NCI-H82 (cell line): Measurements from ENCODE around the gene PAX6.

Source experiments
- DNase-seq: peaks from one replicate; lab custom pipeline; 2025; lab: John Stamatoyannopoulos, UW

The PAX6 gene

DNA sequence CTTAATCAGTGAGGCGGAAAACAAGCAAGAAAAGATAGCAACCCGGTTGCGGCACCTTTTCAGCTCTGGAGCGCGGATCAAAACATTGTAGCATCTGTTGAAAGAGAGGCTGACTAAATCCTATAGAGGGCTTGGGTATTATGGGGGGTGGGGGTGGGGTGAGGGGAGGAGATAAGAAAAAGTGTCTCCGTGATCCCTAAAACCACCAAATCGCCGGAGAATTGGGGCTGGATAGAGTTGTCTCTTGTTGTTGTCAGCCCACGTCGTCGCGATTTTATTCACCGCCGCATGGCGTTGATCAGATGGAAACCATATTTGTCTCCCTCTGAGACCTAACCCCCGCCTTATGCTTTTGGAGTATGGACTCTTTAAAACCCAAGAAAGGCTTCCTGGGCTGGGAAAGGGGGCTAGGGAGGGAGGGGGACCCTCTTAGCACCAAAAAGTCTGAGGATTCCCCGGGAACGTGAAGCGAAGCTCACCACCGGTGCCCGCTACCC lies 13.0 kb downstream of the PAX6 start:
- peak; percentile 80 for DNase-seq

DNA sequence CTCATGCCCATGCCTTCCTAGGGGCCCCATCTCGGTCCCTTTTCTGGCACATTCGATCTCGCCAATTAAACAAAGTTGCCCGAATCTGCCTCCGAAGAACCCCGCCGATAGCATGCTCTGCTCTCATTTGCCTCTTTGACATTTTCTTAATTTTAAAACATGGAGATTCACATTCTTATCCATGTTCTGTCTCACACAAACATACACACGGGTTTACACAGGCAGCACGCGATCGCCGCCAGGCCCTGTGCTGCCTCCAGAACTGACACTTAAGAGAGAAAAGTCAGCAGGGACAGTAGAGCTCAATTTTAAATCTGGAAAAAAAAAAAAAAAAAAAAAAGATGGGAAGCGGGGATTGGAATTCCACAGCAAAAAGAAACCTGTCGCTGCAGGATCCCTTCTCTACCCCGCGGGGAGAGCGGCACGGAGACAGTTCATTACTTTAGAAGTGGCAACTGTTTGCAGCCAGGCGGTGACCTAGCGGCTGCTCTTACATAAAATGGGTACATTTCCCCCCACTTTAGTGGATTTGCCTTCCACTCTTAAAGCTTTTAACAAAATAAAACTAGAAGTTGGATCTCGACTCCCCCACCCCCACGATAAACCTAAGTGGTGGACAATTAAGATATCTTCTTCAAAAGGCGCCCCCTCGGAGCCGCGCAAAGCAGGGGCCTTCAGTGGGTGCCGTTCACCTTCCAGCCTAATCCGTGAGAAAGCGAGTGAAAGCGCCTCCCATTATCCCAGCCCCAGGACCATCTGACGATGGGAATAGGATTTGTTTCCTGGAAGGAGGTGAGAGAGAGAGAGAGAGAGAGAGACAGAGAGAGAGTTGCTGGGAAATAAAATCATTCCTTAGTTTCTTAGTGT lies 13.7 kb downstream of the PAX6 start:
- DNase-seq = peak; percentile 80

DNA sequence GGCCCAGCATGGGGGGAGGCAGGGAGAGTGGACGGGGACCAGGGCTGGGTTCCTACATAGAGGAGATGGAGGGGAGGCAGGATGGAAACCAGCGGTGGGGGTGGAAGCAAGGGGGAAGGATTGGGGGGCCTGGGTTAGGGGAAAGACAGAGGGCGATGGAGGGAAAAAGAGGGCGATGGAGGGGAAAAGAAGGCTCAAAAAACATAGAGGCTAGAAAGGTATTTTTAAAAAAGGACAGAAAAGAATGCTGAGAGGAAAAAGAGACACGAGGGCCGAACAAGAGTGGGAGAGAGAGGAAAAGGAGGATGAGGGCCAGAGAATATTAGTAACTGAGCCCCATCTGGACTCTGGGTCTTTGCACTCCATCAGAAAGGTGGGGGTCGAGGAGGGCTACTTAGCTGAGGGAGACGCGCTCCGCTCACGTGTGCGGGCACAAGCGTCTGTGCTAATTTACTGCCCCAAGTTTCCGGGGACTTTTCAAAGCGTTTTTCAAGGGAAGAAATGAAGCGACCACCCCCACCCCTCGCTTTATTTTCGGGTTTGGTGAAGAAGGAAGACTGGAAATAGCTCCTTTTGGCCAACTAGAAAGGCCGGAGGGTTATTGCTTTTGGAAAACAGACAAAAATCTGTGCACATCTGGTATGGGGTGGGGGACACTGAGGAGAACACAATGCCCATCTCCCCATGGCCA lies 14.5 kb downstream of the PAX6 start:
- peak; percentile 5 for DNase-seq

DNA sequence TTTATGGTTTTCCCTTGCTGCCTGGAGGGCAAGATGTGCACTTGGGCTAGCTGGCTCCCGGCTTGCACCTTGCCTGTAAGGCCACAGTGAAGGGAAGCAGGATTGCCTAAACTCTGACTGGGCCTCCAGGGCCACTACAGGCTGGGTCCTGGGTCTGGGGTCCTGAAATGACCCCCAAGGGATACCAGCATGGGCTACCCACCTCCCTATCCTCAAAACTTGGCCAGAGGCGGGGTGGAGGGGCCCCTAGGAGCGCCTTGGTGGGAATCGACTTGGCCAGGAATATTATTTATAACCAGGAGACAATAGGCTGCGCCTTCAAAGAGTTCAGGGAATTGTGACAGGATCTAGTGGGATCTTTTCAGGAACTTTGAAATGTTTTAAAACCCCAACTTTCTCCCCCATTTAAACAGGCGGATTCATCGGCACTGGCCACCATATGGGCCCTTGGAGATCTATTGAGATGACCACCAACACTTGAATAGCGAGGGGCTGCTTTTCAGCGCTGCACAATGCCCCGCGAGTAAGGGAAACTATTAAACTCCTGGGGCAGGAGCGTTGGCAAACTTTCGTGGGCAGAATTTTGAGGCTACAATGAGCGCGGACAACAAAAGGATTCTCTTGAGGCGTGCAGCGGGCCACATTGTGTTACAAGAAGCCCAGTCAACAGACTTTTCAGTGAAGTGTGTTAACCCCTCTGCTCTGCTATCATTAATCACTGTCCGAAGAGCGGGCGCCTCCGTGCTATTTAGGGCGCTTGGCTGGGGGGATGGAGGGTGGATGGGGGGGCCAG lies 15.2 kb downstream of the PAX6 start:
- DNase-seq = no peak

DNA sequence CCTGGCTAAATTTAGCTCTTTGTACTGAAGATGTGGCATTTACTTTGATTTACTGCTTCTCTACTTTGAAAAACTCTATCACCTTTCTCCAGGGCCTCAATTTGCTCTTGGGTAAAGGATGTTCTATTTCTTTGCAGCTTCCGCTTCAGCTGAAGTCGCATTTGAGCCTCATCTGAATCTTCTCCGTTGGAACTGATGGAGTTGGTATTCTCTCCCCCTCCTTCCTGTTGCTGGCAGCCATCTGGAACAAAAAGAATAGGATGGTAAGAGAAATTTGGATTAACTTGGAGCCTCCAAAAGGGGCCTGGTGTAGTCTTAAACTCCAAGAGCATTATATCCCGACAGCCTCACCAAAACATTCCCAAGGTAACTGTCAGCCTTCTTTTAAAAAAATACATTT lies 16.6 kb downstream of the PAX6 start:
- peak; percentile 14 for DNase-seq

DNA sequence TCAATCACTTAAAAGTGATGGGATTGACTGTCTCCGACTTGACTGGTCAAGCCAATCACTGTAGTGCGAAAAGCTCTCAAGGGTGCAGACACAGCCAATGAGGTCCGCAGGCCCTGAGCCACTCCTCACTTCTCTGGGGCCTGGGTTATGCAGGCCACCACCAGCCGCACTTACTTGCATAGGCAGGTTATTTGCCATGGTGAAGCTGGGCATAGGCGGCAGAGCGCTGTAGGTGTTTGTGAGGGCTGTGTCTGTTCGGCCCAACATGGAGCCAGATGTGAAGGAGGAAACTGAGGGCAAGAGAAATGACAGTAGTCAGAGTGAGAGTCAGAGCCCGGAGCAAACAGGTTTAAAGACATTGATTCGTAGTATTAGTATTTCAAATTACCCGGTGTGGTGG lies 17.9 kb downstream of the PAX6 start:
- DNase-seq = no peak

DNA sequence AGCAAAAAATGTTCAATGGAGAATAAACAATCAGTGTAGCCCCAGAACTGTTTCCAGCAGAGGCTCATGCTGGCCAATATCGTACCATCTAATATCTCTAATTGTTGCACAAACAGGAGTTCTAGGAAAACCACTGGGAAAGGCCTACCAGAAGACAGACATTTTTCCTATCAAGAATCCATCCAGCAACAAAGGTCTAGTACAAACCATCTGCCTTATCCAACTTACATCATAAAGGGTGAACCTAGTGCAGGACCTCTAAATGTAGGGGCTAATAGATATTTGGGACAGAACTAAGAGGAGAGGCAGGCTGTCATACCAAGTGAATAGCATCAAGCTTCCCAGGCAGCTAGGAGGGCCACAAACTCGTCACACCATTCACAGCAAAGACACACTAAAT lies 18.7 kb downstream of the PAX6 start:
- DNase-seq = no peak

DNA sequence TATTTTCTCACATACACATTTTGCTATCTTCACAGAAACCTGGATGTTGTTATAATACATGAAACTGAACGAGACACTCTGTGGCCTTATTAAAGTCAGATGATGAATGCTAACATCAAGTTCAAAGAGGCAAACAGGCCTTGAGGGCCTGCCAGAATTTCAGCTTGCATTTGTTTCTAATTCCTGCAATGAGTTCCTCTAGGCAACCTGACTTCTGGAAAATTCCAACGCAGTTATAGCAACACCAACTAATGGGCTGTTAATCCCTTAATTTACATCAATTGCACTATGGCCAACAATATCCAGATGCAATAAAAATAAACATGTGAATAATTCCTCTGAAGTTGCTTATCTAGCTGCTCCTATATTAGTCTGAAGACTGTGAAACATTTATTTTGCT lies 19.1 kb downstream of the PAX6 start:
- DNase-seq = no peak

DNA sequence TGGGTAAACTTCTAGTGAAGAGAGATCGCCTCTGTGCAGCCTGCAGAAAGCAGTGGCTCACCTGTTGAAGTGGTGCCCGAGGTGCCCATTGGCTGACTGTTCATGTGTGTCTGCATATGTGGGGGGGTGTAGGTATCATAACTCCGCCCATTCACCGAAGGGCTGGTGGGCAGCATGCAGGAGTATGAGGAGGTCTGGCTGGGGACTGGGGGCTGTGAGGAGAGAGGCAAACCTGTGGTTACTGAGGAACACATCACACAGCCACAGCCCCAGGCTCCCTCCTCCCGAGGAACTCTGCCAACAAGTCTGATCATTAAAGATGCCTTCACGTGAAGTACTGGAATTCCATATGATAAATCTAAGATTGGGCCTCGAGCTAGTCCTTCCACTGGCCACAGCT lies 20.5 kb downstream of the PAX6 start:
- DNase-seq = no peak

DNA sequence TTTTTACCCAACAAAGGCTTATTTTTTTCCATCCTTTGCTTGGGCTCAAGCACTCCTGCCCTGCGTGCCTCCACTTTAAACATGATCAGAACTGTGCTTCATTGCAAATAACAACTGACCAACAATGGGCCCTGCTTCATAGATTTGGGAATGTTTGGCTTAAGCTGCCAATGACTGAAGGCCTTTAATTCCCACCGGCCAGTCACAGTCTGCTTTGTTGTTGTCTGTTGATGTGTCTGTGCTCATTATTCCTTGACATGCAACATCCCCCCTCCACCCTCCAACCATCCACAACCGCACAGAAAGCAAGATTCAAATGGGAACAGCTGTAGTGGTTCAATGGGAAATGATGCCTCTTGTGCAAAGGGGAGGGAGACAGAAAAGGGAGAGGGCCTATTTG lies 23.0 kb downstream of the PAX6 start:
- no peak for DNase-seq

DNA sequence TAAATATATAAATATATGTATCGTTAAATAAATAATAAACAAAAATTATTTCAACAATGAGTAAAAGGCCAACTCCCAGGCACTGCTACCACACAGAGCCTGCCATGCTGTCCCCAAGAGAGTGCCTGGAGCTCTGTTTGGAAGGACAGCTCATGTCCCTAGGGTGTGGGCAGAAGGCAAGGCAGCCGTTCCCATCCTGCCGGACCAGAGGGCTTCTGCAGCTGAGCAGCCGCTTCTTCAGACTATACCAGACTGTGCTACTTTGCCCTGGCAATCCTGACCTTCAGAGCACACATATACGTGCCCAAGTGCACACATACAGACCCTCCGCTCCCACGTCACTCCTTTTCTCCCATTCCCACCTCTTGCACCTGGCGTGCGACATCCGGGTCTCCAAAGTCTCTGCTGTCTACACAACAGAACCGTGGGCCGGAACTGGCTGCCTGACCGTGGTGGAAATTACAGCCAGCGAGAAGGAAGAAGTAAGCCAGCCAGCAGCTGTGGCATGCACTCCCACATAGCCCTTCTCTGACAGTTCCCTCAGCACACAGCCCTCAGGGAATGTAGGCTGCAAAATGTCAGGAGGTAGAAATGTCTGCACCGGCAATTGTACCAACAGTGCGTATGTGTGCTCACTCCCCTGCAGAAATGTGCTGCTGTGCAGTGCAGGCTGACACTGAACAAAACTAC lies 24.0 kb downstream of the PAX6 start:
- no peak for DNase-seq

DNA sequence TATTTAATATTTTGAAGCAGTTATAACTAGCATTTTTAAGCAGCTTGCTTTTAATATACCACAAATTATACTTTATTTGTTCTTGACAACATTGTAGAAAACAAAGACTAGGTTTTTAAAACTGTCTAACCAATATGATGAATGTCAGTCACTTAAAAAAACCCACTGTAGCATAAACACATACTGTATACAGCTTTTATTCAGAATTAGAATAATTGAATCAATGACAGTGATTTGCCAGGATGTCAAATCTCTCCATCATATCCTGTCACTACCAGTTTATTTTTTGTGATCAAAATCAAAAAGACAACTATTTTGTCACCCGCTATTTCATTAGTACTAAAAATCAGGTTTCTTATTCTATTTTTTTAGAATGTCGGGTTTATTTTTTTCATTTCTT lies 26.5 kb downstream of the PAX6 start:
- DNase-seq = no peak

DNA sequence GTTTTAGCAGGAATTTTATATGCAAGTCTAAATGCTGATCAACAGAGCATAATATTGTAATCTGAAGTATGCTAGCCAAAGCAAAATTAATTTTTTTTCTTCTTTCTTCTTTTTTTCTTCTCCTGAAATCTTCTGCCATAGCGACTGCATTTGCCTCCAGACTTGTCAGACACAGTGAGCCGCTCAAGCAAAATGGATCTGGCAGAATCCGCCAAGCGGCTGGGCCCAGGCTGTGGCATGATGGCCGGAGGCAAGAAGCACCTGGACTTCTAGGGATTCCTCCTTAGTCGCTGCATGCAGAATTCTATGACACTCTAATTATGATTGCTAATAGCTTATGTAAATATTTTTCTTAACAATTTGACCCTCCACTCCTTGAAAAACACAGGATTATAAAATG lies 27.9 kb downstream of the PAX6 start:
- DNase-seq = no peak

DNA sequence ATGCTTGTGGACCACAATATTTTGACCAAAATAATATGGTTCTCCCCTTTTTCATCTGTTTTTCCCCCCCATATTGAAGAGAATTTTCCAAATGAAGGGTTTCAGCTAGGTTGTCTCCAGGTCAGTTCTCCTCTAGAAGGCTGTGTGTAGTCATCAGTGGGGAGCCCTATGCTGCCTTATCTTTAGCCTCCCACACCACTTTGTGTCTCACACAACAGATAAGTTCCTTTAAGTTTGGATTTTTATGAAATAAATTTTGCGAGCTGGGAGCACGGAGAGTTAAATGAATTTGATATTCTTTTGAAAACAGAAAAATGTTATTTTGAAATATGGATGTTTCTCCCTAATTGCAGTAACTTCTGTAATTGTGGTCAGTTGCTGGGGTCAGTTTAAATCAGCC lies 28.9 kb downstream of the PAX6 start:
- no peak for DNase-seq

DNA sequence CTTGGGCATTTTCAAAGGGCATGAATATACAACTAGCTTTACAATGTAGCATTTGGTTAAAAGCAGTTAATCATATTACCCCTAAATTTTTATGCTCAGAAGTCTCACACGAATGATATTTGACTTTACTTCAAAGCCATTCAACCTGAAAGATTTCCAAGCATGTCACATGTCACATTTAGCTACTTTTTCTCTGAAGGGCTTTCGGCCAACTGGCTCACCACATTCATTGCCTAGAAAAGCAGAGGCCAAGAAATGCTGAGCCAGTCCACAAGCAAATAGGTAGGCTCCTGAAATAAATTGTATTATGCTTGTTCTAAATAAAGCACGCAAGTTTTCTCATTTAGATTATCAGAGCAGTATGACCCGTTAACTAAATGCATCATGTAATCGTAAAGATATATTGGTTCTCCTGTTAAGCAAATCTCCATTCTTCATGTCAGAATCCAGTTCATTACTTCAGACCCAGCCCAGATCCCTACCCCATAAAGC lies 30.6 kb downstream of the PAX6 start:
- no peak for DNase-seq

DNA sequence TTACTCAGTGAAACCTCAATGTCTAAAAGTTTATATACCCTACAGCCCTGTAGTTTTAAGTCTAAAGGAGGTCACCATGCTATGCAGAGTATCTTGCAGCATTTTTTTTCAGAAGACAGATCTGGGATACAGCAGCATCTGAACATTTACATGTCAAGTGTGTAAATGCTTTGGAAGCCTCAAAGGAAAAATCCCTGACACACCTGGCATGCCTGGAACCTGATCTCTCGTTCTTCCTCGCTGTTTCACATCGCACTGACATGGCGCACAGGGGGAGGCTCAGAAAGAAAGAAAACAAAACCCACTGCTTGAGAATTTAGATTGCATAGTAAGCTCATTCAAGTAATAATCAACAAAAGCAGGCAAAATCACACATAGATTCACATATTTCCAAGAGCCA lies 31.0 kb downstream of the PAX6 start:
- DNase-seq = no peak

DNA sequence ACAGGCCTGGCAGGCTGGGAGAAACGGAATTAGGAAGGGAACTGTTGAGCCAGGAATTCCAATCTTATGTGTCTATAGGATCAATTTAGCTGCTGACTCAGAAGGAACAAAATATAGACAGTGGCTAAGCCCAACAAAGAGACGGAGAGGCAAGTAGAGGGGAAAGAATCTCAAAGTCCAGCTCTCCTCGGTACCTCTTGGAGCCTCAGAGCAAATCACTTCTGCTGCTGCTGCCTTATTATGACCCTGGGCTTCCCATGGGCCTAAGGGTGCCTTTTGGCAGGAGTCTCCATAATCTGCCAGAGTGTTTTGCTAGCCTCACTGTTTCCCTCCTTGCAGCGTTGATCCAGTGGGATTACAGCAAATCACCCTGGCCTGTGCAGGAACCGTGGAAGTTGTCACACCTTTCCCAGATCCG lies 31.7 kb downstream of the PAX6 start:
- DNase-seq = peak; percentile 67

DNA sequence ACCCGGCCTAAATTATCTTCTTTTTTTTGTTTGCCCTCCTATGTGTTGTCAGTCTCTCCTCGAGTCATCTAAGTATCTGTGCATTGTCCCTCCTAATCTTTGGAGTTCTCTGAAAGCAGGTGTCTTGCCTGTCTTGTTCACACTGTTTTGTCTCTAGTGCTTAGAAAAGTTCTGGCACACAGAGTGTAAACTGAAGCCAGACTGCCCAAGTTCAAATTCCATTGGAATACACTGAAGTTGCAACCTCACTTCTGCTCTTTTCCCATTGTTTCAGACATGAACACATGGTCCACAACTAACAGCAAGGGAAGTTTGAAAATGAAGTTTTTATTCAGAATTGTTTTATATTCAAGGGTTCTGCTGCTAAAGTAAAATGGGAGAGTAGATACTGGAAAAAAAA lies 38.7 kb downstream of the PAX6 start:
- DNase-seq = no peak

DNA sequence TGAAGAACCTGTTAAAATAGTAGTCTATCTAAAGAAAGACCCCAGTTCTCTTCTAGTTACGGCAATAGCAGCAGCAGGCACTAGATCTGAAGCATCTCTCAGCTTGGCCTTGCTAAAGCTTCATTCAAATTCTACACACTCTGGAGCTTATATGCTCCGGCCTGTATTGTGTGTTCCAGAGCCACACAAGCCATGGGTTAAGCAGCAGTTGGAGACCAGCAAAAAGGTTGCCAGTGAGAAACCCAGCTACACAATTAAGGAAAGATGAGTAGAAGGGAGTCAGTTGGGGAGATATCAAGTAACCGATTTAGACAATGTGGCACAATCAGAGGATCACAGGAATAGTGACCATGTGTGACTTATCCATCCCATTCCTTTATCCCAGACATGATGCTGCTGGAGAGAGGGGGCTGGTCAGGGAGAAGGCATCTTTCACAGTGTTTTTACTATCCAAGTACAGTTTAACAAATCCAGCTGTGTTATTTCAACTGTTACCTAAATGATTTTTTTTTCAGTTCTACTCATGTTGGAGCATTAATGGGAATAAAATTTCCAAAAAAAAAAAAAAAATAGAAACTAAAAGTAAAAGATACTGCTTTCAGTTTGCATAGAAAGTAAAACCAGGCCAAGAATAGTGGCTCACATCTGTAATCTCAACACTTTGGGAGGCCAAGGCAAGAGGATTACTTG lies 41.0 kb downstream of the PAX6 start:
- DNase-seq = peak; percentile 12

DNA sequence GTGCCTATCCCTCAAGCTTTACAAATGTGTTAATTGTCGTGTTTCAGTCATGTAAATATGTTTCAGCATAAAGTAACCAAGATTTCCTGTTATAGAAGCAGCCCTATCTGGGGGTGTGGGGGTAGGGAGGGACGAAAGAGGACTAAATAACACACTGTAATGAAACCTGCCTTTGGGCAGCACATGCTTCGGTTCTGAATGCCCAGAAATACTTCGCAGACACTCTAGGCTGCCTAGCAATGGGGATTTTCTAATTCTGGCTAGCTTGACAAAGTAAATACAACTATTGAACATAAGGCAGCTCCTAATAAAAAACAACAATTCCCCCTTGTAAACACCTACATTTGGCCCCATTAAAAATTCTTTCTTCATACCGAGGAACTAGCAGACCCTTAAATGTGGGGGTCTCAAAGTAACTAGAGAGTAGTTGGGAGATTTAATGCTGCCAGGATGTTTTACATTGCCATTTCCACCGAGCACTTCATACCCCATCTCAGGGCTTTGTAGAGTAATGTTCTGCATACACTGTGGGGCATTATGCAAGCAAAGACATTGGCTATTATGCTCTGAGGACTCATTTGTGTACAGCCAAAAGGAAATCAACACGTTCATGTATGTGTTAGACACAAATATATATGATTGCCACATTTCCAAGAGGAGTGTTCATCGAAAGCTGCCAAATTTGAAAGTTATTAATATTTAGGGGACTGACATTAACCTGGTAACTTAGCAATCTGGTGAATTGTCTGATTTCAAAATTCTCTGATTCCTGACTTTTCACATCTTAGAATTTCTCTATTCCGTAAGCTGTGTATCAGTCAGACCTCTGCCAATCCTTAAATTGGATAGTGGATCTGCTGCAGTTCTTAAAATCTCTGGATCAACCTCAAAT lies 42.1 kb downstream of the PAX6 start:
- peak; percentile 17 for DNase-seq
